OCI-LY1 (cell line): Measurements from ENCODE around the gene GNAQ.

ENCODE experiments used
- H2AFZ ChIP-seq: fragments of 200-600 bp; sonication (generic), shearing (Covaris generic); 2 replicates; pipeline ENCODE4 v1.6.0; 2014; ENCODE audit warnings: antibody characterized with exemption, mild to moderate bottlenecking, low read length
- H3F3A ChIP-seq: fragments of 200-600 bp; sonication (generic), shearing (Covaris generic); 2 replicates; pipeline ENCODE4 v1.6.0; 2014; ENCODE audit warnings: mild to moderate bottlenecking, antibody characterized with exemption, low read length, moderate library complexity; ENCODE audit not compliant: insufficient read depth
- H3K27ac ChIP-seq: fragments of 200-600 bp; sonication (generic); 2 replicates; pipeline ENCODE4 v1.5.1; 2014; ENCODE audit warnings: low read length, mixed run types, mild to moderate bottlenecking, low read depth; ENCODE audit not compliant: poor library complexity, severe bottlenecking
- H3K27me3 ChIP-seq: fragments of 200-600 bp; sonication (generic); 2 replicates; pipeline ENCODE4 v1.6.0; 2014; ENCODE audit warnings: antibody characterized with exemption, mild to moderate bottlenecking, low read length, moderate library complexity; ENCODE audit not compliant: insufficient read depth
- H3K36me3 ChIP-seq: fragments of 200-600 bp; sonication (generic); 2 replicates; pipeline ENCODE4 v1.6.1; 2014; ENCODE audit warnings: mild to moderate bottlenecking, antibody characterized with exemption, low read length, moderate library complexity, mixed read lengths; ENCODE audit not compliant: insufficient read depth
- H3K4me1 ChIP-seq: fragments of 200-600 bp; sonication (generic); 2 replicates; pipeline ENCODE4 v1.5.1; 2014; ENCODE audit warnings: mild to moderate bottlenecking, low read length, moderate library complexity; ENCODE audit not compliant: insufficient read depth, severe bottlenecking
- H3K4me2 ChIP-seq: fragments of 200-600 bp; sonication (generic), shearing (Covaris generic); 2 replicates; pipeline ENCODE4 v1.6.1; 2014; ENCODE audit warnings: low read length
- H3K4me3 ChIP-seq: fragments of 200-600 bp; sonication (generic); 2 replicates; pipeline ENCODE4 v1.5.1; 2014; ENCODE audit warnings: low read length, low read depth, mild to moderate bottlenecking, mixed read lengths; ENCODE audit not compliant: poor library complexity, severe bottlenecking
- H3K79me2 ChIP-seq: fragments of 200-600 bp; shearing (Covaris generic); 2 replicates; pipeline ENCODE4 v1.6.1; 2016; ENCODE audit warnings: mixed run types, low read length, mixed read lengths; ENCODE audit not compliant: insufficient read depth
- H3K9ac ChIP-seq: fragments of 200-600 bp; sonication (generic), shearing (Covaris generic); 2 replicates; pipeline ENCODE4 v1.6.1; 2014; ENCODE audit warnings: mild to moderate bottlenecking, low read length, mixed read lengths
- H3K9me2 ChIP-seq: fragments of 200-600 bp; sonication (generic), shearing (Covaris generic); 2 replicates; pipeline ENCODE4 v1.6.1; 2014; ENCODE audit warnings: low read depth, mild to moderate bottlenecking, low read length, mixed read lengths
- H3K9me3 ChIP-seq: fragments of 200-600 bp; shearing (Covaris generic); 2 replicates; pipeline ENCODE4 v1.6.1; 2014; ENCODE audit warnings: low read length, mixed read lengths
- H4K20me1 ChIP-seq: fragments of 200-600 bp; sonication (generic), shearing (Covaris generic); 2 replicates; pipeline ENCODE4 v1.6.0; 2016; ENCODE audit warnings: mild to moderate bottlenecking, low read length; ENCODE audit not compliant: insufficient read depth
- CTCF ChIP-seq: fragments of 200-600 bp; sonication (generic), shearing (Covaris generic); IDR thresholded peaks from 2 replicates; pipeline ENCODE4 v1.5.1; 2017; ENCODE audit warnings: mild to moderate bottlenecking, antibody characterized with exemption, low read length, moderate library complexity, mixed read lengths
- EZH2 ChIP-seq: fragments of 200-600 bp; sonication (generic), shearing (Covaris generic); IDR thresholded peaks from 2 replicates; pipeline ENCODE4 v1.8.0; 2017; ENCODE audit warnings: borderline replicate concordance, mixed run types, mild to moderate bottlenecking, antibody characterized with exemption, low read length, moderate library complexity, mixed read lengths

The GNAQ gene

GRCh38 chr9:77906991-77907390 lies 124.6 kb downstream of the GNAQ start:
- no peak for TF ChIP-seq EZH2
- no peak for TF ChIP-seq CTCF
- Histone ChIP-seq H3K4me1 (no peaks in the 10 kb centered on the region), H3K9ac (no peak overlapping the region), H3K36me3 (no peaks in the 10 kb centered on the region), H3K27me3 (no peaks in the 10 kb centered on the region), H3F3A (no peaks in the 10 kb centered on the region), H3K4me3 (no peak overlapping the region), H3K27ac (no peak overlapping the region), H3K9me3 (no peaks in the 10 kb centered on the region), H3K79me2 (no peaks in the 10 kb centered on the region), H3K4me2 (no peak overlapping the region), H2AFZ (no peak overlapping the region), H3K9me2 (no peaks in the 10 kb centered on the region), H4K20me1 (no peaks in the 10 kb centered on the region)

GRCh38 chr9:77903666-77904285 lies 127.8 kb downstream of the GNAQ start:
- H3K9me2 ChIP-seq = no peaks in the 10 kb centered on the region
- H3K36me3 ChIP-seq = no peaks in the 10 kb centered on the region
- H3K79me2 ChIP-seq = no peaks in the 10 kb centered on the region
- no peaks in the 10 kb centered on the region for H3K27me3 ChIP-seq
- no peaks in the 10 kb centered on the region for H4K20me1 ChIP-seq
- no peak overlapping the region for H3K4me3 ChIP-seq
- no peak overlapping the region for H3K9ac ChIP-seq
- no peaks in the 10 kb centered on the region for H3F3A ChIP-seq
- H3K4me1 ChIP-seq = no peaks in the 10 kb centered on the region
- H3K9me3 ChIP-seq = no peaks in the 10 kb centered on the region
- H3K27ac ChIP-seq = no peak overlapping the region
- H2AFZ ChIP-seq = no peak overlapping the region
- no peak for TF ChIP-seq CTCF
- no peak for TF ChIP-seq EZH2
- H3K4me2 ChIP-seq = no peak overlapping the region

GRCh38 chr9:77901771-77902170 lies 129.8 kb downstream of the GNAQ start:
- Histone ChIP-seq H4K20me1 (no peaks in the 10 kb centered on the region), H3F3A (no peaks in the 10 kb centered on the region), H3K36me3 (no peaks in the 10 kb centered on the region), H3K4me2 (no peak overlapping the region), H3K79me2 (no peaks in the 10 kb centered on the region), H3K9ac (no peak overlapping the region), H3K4me3 (no peak overlapping the region), H3K27ac (no peak overlapping the region), H3K4me1 (no peaks in the 10 kb centered on the region), H3K9me2 (no peaks in the 10 kb centered on the region), H3K27me3 (no peaks in the 10 kb centered on the region), H3K9me3 (no peaks in the 10 kb centered on the region), H2AFZ (no peak overlapping the region)
- no peak for TF ChIP-seq CTCF
- TF ChIP-seq EZH2 = no peak
